ENCODE results near the gene THAP8. TPM values are rescaled to one million over a fixed set of nuclear protein-coding genes. Genes with fewer than 3 reads are reported as not detected.

The THAP8 gene
- total and polyA plus RNA-seq, 2 of the 8 experiments (the other 6 are each of a cell fraction or from before 2014, with no cell fraction given), result 6.0 to 11.1 TPM

DNA sequence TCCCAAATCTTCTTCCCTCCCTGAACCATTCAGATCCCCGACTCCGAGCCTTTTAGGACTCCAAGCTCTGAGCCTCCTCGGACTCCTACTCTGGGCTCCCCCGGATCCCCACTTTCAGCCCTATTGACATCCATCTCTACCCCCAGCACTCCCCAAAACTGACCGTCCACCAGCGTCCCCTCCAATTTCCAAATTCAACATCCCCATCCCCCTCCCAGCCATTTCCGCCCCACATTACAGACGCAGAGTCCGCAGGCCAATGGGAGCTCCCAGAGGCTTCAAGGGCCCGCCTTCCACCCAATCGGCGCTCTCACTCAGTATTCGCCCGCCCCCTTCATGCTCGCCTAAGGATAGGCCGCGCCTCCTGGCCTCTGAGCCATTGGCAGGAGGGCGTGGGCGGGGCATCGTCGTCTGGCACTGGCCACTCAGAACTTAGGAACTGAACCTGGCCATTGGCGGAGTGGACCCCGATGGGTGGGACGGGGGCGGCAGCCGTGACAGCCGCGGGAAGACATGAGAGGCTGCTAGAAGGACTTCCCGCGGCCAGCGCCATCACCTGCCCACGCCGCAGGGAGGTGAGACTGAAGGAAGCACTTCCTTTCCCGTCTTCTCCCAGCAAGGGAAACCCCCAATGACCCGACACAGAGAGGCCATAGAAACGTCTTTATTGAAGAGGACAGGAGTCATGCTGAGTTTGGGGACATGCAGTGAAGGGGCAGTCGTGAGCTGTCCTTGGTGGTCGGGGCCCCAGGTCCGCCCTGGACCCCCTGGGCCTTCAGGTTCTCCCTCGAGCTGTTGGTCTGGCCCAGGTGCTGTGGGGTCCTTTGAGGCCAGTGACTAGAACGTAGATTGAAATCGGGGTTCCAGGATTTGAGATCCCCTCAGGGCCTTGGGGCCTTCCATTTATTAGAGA, 39.8 kb downstream of the THAP8 start, which contains the start of gene ALKBH6 (continued):
- no peak for TF ChIP-seq TBP (IDR thresholded peaks at IDR 0.05; ENCODE audit: low read depth, low read length)

Data from H1 (cell line).